Esophagus squamous epithelium (tissue), 4 donors: ENCODE measurements around the gene AOPEP.

Source experiments
- CTCF ChIP-seq, 6 experiments: fragments of 450-650 bp in 4 of 6; fragments of 200-600 bp in 2 of 6; sonication (generic) in 2 of 6; IDR thresholded peaks; one replicate each; pipeline ENCODE4 v1.5.1; 2016 to 2019; ENCODE audit warnings: antibody characterized with exemption in 6 of 6, mild to moderate bottlenecking in 4 of 6, moderate library complexity in 4 of 6
- POLR2A ChIP-seq, 4 donors: fragments of 450-650 bp; IDR thresholded peaks; one replicate each; pipeline ENCODE4 v1.6.1; 2017; ENCODE audit warnings: antibody characterized with exemption in 4 of 4, mild to moderate bottlenecking in 4 of 4, moderate library complexity in 3 of 4

GRCh38 chr9:95112436-95113280, 386.2 kb downstream of the AOPEP start:
- TF ChIP-seq CTCF (IDR thresholded peaks at IDR 0.05) (no peak), POLR2A (IDR thresholded peaks at IDR 0.05) (no peak)
